Measurements from ENCODE around the gene NEK4.

Gene NEK4

DNA sequence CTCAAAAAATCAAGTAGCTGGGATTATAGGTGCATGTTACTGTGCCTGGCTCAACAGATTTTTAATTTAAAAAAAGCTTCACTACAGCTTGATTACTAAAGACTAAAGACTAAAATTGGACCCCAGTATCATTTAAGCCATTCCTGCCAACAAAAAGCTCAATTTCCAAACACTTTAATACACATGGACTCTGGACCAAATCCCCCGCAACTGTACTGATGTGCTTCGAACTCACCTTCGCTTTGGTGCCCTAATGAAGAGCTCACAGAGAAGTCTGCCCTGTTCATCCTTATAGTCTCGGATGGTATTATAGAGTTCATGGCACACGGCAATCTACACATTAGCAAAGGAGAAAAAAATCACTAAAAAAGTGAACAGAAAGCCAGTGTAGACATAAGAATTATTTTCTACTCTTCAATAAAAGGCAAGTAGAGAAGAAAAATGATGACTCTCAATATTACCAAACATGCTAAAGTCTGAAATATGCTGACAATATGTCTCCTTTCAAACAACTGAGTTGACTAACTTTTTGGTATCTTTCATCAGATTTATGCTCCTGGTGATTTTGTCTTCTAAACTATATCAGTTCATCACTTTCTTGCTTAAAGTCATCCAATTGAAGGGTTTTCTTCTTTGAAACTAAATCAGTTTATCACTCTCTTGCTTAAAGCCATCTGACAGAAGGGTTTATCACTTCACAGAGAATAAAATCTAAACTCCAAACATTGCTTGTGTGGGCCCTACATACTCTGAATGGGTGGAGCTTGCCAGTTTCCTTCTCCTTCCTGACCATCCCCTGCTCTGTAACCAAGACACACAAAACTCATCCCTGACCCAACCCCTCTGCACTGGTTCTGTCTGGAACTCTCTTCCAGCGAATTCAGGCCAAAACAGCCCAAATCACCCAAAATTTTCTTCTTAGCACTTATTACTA, 92.2 kb downstream of the NEK4 start:
- TF ChIP-seq, protein P1, sequence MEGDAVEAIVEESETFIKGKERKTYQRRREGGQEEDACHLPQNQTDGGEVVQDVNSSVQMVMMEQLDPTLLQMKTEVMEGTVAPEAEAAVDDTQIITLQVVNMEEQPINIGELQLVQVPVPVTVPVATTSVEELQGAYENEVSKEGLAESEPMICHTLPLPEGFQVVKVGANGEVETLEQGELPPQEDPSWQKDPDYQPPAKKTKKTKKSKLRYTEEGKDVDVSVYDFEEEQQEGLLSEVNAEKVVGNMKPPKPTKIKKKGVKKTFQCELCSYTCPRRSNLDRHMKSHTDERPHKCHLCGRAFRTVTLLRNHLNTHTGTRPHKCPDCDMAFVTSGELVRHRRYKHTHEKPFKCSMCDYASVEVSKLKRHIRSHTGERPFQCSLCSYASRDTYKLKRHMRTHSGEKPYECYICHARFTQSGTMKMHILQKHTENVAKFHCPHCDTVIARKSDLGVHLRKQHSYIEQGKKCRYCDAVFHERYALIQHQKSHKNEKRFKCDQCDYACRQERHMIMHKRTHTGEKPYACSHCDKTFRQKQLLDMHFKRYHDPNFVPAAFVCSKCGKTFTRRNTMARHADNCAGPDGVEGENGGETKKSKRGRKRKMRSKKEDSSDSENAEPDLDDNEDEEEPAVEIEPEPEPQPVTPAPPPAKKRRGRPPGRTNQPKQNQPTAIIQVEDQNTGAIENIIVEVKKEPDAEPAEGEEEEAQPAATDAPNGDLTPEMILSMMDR (IDR thresholded peaks at IDR 0.05) = no peak

DNA sequence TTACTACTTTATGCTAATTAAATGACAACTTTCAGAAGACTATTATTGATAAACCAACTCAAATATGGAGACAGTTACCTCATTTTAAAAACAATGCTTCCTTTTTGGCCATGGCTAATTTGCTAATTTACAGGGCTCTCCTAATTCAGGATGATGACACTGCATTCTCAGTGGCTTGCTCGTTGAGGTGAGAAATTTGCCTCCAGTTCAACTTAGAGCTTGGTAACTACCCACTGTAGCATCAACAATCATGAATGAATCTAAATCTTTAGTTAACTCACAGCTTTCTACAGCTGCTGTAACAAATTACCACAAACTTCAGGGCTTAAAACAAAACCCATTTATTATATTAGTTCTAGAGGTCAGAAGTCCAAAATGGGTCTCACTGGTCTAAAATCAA, 99.1 kb downstream of the NEK4 start:
- TF ChIP-seq, protein P1 (IDR thresholded peaks at IDR 0.05) = no peak

DNA sequence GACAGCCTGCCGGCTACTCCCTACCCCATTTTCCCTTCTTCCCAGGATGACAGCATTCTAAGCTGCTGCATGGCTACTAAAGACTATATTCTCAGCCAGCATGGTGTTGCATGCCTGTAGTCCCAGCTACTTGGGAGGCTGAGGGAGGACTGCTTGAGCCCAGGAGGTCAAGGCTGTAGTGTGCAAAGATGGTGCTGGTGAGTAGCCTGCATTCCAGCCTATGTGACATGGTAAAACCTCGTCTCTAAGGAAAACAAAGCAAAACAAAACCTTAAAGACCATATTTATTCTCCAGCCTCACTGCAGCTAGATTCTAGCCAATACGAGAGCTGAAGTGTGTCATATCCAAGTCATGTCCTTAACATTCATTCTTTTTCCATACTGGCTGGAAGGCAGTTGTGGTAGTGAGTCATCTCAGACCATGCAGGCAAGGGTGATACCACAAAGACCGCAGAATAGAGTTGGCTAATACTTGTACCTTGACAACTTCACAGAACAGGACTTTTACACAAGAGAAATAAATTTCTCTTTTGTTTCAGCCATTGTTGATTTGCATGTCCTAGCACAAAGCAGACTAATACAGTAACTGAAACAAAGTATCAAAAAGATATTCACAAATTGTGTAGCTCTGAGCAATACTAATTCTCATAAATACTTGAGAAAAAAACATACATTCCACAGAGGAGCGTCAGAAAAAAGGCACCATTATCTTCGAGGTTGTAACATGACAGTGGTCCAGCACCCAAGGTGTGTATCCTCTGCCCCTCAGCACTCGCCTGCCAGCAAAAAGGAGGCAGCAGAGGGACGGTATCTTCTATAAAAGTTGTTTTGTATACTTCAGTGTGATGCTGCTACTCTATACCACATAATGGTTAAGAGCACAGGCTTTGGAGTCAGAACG, 99.9 kb downstream of the NEK4 start:
- TF ChIP-seq, protein P1 (IDR thresholded peaks at IDR 0.05) = no peak

DNA sequence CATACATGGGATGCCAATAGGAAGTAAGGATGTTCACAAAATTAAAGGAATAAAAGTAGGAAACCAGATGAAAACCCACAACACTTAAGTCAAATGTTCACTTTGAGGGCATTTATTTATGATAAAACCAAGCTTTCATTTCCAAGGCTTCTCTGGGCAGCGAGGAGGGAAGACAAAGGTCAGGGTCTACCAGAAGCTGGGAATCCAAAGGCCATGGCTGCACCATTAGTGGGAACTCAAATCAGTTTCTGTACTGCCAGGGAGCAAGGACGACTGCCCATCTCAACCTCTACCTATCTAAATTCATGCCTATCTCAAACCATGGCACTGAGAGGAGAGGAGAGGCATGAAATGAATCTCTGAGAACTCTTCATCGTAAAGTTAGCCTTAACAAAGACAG, 107.6 kb downstream of the NEK4 start:
- TF ChIP-seq, protein P1 (IDR thresholded peaks at IDR 0.05) = no peak

DNA sequence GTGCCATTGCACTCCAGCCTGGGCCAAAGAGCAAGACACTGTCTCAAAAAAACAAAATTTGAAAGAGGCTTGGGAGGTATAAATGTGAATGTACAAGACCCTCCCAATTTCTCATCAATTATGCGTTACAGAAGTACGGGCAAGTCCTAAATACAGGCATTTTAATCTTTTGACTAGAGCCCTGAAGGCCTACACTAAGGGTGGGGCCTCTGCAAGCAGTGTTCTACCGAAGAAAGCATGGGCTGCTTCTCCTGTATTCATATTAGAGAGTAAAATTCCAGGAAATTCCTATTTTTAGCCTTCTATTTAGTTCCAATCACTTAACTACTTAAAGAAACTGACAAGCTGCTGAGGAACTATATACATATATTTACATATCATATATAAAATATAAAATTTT, 110.7 kb downstream of the NEK4 start:
- TF ChIP-seq, protein P1 (IDR thresholded peaks at IDR 0.05) = no peak

Measured in LNCAP (cell line).